ENCODE results near the gene TBC1D20.
"Not testable (repeated sequence)": the region's sequence is repeated elsewhere in the genome, so short reads cannot be mapped to it uniquely, and the experiment has no call there.

The TBC1D20 gene

GRCh38 chr20:400454-401275 lies 61.7 kb downstream of the TBC1D20 start:
- no peak for DNase-seq

DNA sequence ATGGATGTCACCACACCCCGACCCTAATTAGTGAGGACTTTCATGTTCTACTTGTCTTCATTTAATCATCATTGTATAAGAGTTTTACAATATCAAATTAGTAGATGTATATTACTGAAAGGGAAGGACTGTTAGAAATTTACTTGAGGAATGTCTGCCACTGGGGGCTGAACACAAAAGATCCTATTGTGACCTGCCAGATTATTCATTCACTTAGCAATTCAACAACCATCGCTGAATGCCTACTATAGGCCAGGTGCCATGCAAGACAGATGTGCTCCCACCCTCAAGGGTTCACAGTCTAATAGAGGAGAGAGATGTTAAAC lies 62.2 kb downstream of the TBC1D20 start:
- no peak for DNase-seq

DNA sequence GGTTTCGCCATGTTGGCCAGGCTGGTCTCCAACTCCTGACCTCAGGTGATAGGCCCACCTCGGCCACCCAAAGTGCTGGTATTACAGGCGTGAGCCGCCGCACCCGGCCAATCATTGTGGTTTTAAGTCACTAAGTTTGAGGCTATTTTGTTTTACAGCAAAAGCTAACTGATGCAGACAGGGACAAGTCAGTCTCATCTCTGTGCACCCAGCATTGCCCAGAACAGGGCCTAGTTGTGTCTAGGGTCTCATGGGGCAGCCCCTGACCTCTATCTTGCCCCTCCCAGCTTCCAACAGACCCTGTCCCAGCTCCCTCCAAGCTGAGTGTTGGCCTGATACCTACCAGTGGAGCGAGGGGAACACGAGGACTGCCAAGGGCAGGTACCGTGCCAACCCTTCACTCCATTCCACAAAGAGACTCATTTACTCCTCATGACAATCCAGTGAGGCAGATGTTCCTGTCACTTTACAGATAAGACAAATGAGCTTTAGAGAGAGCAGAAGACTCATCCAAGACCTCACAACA lies 63.1 kb downstream of the TBC1D20 start:
- DNase-seq, result no peak

DNA sequence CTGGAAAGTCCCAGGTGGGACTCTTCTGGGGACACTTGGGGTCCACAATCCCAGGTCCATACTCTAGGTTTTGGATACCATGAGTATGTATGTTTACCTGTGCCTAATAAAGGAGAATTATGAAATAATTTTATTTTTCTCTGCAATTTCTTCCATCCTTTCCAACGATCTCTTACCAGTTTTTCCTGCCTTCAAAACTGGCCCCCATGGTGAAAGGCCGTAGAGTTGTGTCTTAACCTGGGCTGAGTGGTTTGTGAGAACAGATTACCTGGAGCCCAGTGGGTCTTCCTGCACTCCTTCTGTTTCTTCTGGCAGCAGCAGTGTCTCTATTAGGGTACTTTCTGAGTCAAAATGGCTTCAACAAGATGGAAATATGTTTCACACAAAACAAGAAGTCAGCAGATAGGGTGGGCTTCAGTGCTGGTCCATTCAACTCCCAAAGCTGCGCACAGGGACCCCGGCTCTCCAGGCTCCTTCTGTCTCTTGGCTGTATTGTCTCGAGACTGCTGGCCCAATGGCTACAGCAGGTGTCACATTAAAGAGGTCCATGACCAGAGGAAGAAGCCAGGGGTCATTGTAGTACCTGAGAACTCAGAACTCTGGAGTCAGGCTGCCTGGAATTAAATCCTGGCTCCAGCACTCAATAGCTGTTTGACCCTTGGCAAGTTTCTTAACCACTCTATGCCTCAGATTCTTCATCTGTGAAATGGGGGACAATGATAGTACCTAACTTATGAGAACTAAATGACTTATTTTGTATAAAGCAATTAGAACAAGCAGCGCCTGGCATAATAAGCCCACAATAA lies 64.7 kb downstream of the TBC1D20 start:
- DNase-seq, result no peak

- DNase-seq, result no peak
Measured at GRCh38 chr20:396619-397431, 65.5 kb downstream of the TBC1D20 start.

DNA sequence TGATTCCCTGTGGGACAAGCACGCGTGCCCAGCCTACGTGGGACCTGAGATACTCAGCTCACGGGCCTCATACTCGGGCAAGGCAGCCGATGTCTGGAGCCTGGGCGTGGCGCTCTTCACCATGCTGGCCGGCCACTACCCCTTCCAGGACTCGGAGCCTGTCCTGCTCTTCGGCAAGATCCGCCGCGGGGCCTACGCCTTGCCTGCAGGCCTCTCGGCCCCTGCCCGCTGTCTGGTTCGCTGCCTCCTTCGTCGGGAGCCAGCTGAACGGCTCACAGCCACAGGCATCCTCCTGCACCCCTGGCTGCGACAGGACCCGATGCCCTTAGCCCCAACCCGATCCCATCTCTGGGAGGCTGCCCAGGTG lies 66.1 kb downstream of the TBC1D20 start:
- no peak for DNase-seq

DNA sequence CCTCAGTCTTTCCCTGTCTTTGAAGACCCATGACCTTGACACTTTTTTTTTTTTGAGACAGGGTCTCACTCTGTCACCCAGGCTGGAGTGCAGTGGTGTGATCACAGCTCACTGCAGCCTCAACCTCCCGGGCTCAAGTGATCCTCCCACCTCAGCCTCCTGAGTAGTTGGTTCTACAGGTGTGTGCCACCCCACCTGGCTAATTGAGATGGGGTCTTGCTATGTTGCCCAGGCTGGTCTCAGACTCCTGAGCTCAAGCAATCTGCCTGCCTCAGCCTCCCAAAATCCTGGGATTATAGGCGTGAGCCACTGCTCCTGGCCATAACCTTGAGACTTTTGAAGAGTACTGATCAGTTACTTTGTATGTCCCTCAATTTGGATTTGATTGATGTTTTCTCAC lies 69.0 kb downstream of the TBC1D20 start:
- not testable (repeated sequence) for DNase-seq

- DNase-seq, result no peak
Measured at GRCh38 chr20:391041-391711, 71.2 kb downstream of the TBC1D20 start.

DNA sequence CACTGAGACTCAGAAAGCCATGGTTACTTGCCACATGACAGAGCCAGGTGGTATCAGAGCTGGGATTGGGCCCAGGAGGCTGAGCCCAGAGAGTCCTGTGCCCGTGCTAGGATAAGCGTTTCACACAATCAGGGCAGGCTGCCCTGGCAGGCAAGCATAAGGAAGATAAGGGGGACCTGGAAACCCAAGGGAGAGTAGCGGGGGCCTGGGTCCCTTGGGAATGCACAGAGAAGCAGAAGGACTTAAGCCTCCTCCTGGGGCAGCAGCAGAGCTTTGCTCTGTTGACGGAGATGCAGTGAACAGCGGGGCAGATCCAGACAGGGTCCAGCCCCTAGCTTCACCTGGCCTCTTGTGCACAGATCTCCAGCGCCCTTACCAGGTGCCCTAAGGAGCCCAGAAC lies 73.1 kb downstream of the TBC1D20 start:
- DNase-seq, result no peak

GRCh38 chr20:388034-388994 lies 74.0 kb downstream of the TBC1D20 start:
- DNase-seq, result no peak

DNA sequence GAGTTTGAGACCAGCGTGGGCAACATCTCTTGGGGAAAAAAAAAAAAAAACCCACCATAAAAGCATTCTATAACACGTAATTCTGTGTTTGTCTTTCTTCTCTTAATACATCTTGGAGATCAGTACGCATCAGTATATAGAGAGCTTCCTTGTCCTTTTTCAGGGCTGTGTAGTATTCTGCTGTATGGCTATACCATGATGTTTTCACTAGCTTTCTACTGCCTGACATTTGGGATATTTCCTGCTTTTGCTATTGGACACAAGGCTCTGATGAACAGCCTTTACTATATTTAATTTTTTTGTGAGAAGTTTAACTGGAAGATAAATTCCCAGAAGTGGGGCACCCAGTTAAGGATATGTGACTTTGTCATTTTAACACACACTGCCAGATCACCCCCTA lies 74.8 kb downstream of the TBC1D20 start:
- no peak for DNase-seq

GRCh38 chr20:386634-387033 lies 75.7 kb downstream of the TBC1D20 start:
- DNase-seq, result not testable (repeated sequence)
